Measurements from ENCODE around the gene MIPOL1.

- no peak for TF ChIP-seq CTCF (IDR thresholded peaks at IDR 0.05)
- no peak for TF ChIP-seq POLR2A (IDR thresholded peaks at IDR 0.05)
These were observed 401.2 kb downstream of the MIPOL1 start for GRCh38 chr14:37598747-37599506.
